Neuronal stem cell (in vitro differentiated cells): Measurements from ENCODE around the gene CREB5.

Experiments
- DNase-seq: peaks from one replicate; pipeline ENCODE4 v3.0.0-alpha.2; 2013; ENCODE audit warnings: low spot score
- H2AFZ ChIP-seq: one replicate; pipeline ENCODE4 v1.6.1; 2013; ENCODE audit warnings: mild to moderate bottlenecking, low read length, inconsistent platforms
- H2AK5ac ChIP-seq: 2 replicates; pipeline ENCODE4 v1.6.1; 2013; ENCODE audit warnings: low read depth, mild to moderate bottlenecking, inconsistent platforms, low read length, moderate library complexity, mixed read lengths
- H2BK120ac ChIP-seq: 2 replicates; pipeline ENCODE4 v1.6.1; 2013; ENCODE audit warnings: low read depth, mild to moderate bottlenecking, inconsistent platforms, low read length, moderate library complexity, mixed read lengths
- H2BK12ac ChIP-seq: one replicate; pipeline ENCODE4 v1.6.1; 2013; ENCODE audit warnings: low read length, inconsistent platforms
- H2BK15ac ChIP-seq: 2 replicates; pipeline ENCODE4 v1.6.1; 2013; ENCODE audit warnings: mild to moderate bottlenecking, low read length, inconsistent platforms, mixed read lengths
- H2BK5ac ChIP-seq: one replicate; pipeline ENCODE4 v1.6.1; 2013; ENCODE audit warnings: inconsistent platforms, mild to moderate bottlenecking, low read length, moderate library complexity
- H3K14ac ChIP-seq: one replicate; pipeline ENCODE4 v1.6.1; 2013; ENCODE audit warnings: low read length, inconsistent platforms
- H3K18ac ChIP-seq: 2 replicates; pipeline ENCODE4 v1.6.1; 2013; ENCODE audit warnings: low read length, inconsistent platforms
- H3K23ac ChIP-seq: 2 replicates; pipeline ENCODE4 v1.6.1; 2013; ENCODE audit warnings: low read depth, mild to moderate bottlenecking, mixed read lengths, low read length, inconsistent platforms; ENCODE audit not compliant: poor library complexity
- H3K27ac ChIP-seq: replicated peaks from 3 replicates; pipeline ENCODE4 v1.5.1; 2013; ENCODE audit warnings: low read length, inconsistent platforms
- H3K27me3 ChIP-seq, 3 experiments: 2 replicates each; pipeline ENCODE4 v1.6.1; 2013; ENCODE audit warnings: low read length in 3 of 3, mild to moderate bottlenecking in 2 of 3, inconsistent platforms in 1 of 3, low read depth in 1 of 3, mixed read lengths in 1 of 3, moderate library complexity in 1 of 3; ENCODE audit not compliant: control insufficient read depth in 3 of 3, insufficient read depth in 3 of 3
- H3K36me3 ChIP-seq, 2 donors: replicated peaks in 1 of 2; 2 replicates each; pipeline ENCODE4 v1.6.1; 2013; ENCODE audit warnings: low read length in 2 of 2; ENCODE audit not compliant: control insufficient read depth in 2 of 2, insufficient read depth in 2 of 2
- H3K4ac ChIP-seq: 2 replicates; pipeline ENCODE4 v1.6.1; 2013; ENCODE audit warnings: inconsistent platforms, mild to moderate bottlenecking, low read length, moderate library complexity
- H3K4me1 ChIP-seq, 2 donors: 1 replicate in 1 of 2; 2 replicates in 1 of 2; pipeline ENCODE4 v1.6.1; 2013; ENCODE audit warnings: low read length in 2 of 2, low read depth in 1 of 2; ENCODE audit not compliant: control insufficient read depth in 2 of 2, insufficient read depth in 1 of 2
- H3K4me2 ChIP-seq: one replicate; pipeline ENCODE4 v1.6.1; 2013; ENCODE audit warnings: mild to moderate bottlenecking, low read length, inconsistent platforms; ENCODE audit not compliant: insufficient read depth, poor library complexity, severe bottlenecking
- H3K4me3 ChIP-seq, 2 donors: 2 replicates each; pipeline ENCODE4 v1.5.1; 2013; ENCODE audit warnings: low read length in 2 of 2, mild to moderate bottlenecking in 2 of 2, inconsistent platforms in 1 of 2, moderate library complexity in 1 of 2
- H3K79me1 ChIP-seq: one replicate; pipeline ENCODE4 v1.6.1; 2013; ENCODE audit warnings: low read depth, mild to moderate bottlenecking, inconsistent platforms, low read length, moderate library complexity
- H3K9ac ChIP-seq: one replicate; pipeline ENCODE4 v1.6.1; 2013; ENCODE audit warnings: mild to moderate bottlenecking, low read depth, low read length, inconsistent platforms; ENCODE audit not compliant: poor library complexity
- H3K9me3 ChIP-seq, 2 donors: replicated peaks in 1 of 2; 2 replicates each; pipeline versions ENCODE3 to v1.6.1; 2013; ENCODE audit warnings: low read length in 2 of 2, mild to moderate bottlenecking in 2 of 2, inconsistent platforms in 1 of 2, low read depth in 1 of 2, mixed read lengths in 1 of 2, moderate library complexity in 1 of 2; ENCODE audit not compliant: control insufficient read depth in 2 of 2, insufficient read depth in 1 of 2
- H4K8ac ChIP-seq: one replicate; pipeline ENCODE4 v1.6.1; 2013; ENCODE audit warnings: low read depth, mild to moderate bottlenecking, inconsistent platforms, low read length, moderate library complexity
- H4K91ac ChIP-seq: one replicate; pipeline ENCODE4 v1.6.1; 2013; ENCODE audit warnings: low read length, low read depth, mild to moderate bottlenecking, inconsistent platforms; ENCODE audit not compliant: poor library complexity
- WGBS, 2 donors: extraction: QIAGEN DNeasy Blood & Tissue Kit; methylation state at CpG; one replicate each; pipeline ENCODE4 v1.1.7; 2013; ENCODE audit warnings: missing lambda C conversion rate in 2 of 2, mixed read lengths in 1 of 2; ENCODE audit not compliant: insufficient read length in 2 of 2, insufficient replicate concordance in 1 of 2; ENCODE audit errors: extremely low coverage in 2 of 2; 5-methylcytosine and 5-hydroxymethylcytosine counted together

Gene CREB5

GRCh38 chr7:28687537-28687936 lies 275.2 kb downstream of the CREB5 start:
- Histone ChIP-seq H3K27ac (peak overlapping the region; percentile 36), H4K91ac (no peak overlapping the region), H3K36me3 (peaks cover 0 to 11% of the 10 kb centered on the region in 2 donors), H2BK12ac (no peak overlapping the region), H3K4me3 (peak overlapping the region in 1 of 2 donors; percentile 46), H2BK15ac (no peak overlapping the region), H3K14ac (no peak overlapping the region), H3K23ac (no peak overlapping the region), H2BK5ac (no peak overlapping the region), H2AFZ (no peak overlapping the region), H2BK120ac (no peak overlapping the region), H3K4me1 (peaks cover 20 to 26% of the 10 kb centered on the region in 2 donors), H3K27me3 (no peaks in the 10 kb centered on the region), H3K18ac (no peak overlapping the region), H3K79me1 (no peaks in the 10 kb centered on the region), H3K9ac (no peak overlapping the region), H3K4me2 (peak overlapping the region; percentile 26), H2AK5ac (no peak overlapping the region), H3K9me3 (no peaks in the 10 kb centered on the region), H4K8ac (no peak overlapping the region), H3K4ac (no peak overlapping the region)
- no CpG with 5 or more reads among the region's 4 CpGs for WGBS, 2 donors
- DNase-seq = no peak

GRCh38 chr7:28688174-28688573 lies 275.9 kb downstream of the CREB5 start:
- Histone ChIP-seq H2BK12ac (no peak overlapping the region), H2AFZ (no peak overlapping the region), H3K4me3 (no peak overlapping the region), H3K18ac (no peak overlapping the region), H2BK5ac (no peak overlapping the region), H3K27me3 (no peaks in the 10 kb centered on the region), H3K9me3 (no peaks in the 10 kb centered on the region), H3K4ac (no peak overlapping the region), H2BK15ac (no peak overlapping the region), H3K4me2 (no peak overlapping the region), H3K9ac (no peak overlapping the region), H2AK5ac (no peak overlapping the region), H3K79me1 (no peaks in the 10 kb centered on the region), H4K8ac (no peak overlapping the region), H3K36me3 (peaks cover 0 to 14% of the 10 kb centered on the region in 2 donors), H3K27ac (no peak overlapping the region), H3K23ac (no peak overlapping the region), H2BK120ac (no peak overlapping the region), H4K91ac (no peak overlapping the region), H3K14ac (no peak overlapping the region), H3K4me1 (peaks cover 19 to 26% of the 10 kb centered on the region in 2 donors)
- WGBS, 2 donors = no CpG with 5 or more reads among the region's 2 CpGs
- DNase-seq = no peak

- H3K4me2 ChIP-seq = no peak overlapping the region
- no peak overlapping the region for H2BK12ac ChIP-seq
- H2BK120ac ChIP-seq = no peak overlapping the region
- H3K36me3 ChIP-seq = peaks cover 0 to 14% of the 10 kb centered on the region in 2 donors
- H2BK15ac ChIP-seq = no peak overlapping the region
- H3K9ac ChIP-seq = no peak overlapping the region
- H4K91ac ChIP-seq = no peak overlapping the region
- no peak overlapping the region for H4K8ac ChIP-seq
- H3K27ac ChIP-seq = no peak overlapping the region
- H2AK5ac ChIP-seq = no peak overlapping the region
- no peak overlapping the region for H3K18ac ChIP-seq
- no peak overlapping the region for H3K4me3 ChIP-seq
- H2BK5ac ChIP-seq = no peak overlapping the region
- no peaks in the 10 kb centered on the region for H3K79me1 ChIP-seq
- H3K4me1 ChIP-seq = peaks cover 19 to 26% of the 10 kb centered on the region in 2 donors
- no peak overlapping the region for H2AFZ ChIP-seq
- no peak overlapping the region for H3K14ac ChIP-seq
- no peak overlapping the region for H3K4ac ChIP-seq
- no peaks in the 10 kb centered on the region for H3K9me3 ChIP-seq
- no CpG with 5 or more reads among the region's 5 CpGs for WGBS, 2 donors
- no peak overlapping the region for H3K23ac ChIP-seq
- H3K27me3 ChIP-seq = no peaks in the 10 kb centered on the region
- no peak for DNase-seq
These were observed 276.3 kb downstream of the CREB5 start for GRCh38 chr7:28688651-28689050.

- H3K4me2 ChIP-seq = no peak overlapping the region
- H4K91ac ChIP-seq = no peak overlapping the region
- H3K9me3 ChIP-seq = no peaks in the 10 kb centered on the region
- H3K27ac ChIP-seq = peak overlapping the region; percentile 93
- H3K23ac ChIP-seq = no peak overlapping the region
- peak overlapping the region; percentile 90 for H3K18ac ChIP-seq
- no peak overlapping the region for H2BK15ac ChIP-seq
- H4K8ac ChIP-seq = no peak overlapping the region
- peaks cover 0 to 9% of the 10 kb centered on the region in 2 donors for H3K36me3 ChIP-seq
- no peak overlapping the region for H2BK5ac ChIP-seq
- no peaks in the 10 kb centered on the region for H3K27me3 ChIP-seq
- H2AK5ac ChIP-seq = peak overlapping the region; percentile 31
- no peaks in the 10 kb centered on the region for H3K79me1 ChIP-seq
- H2BK12ac ChIP-seq = no peak overlapping the region
- WGBS, 2 donors = no CpG with 5 or more reads among the region's 5 CpGs
- no peak overlapping the region for H3K4me3 ChIP-seq
- H3K4me1 ChIP-seq = peaks cover 16% of the 10 kb centered on the region in 2 donors
- no peak overlapping the region for H3K9ac ChIP-seq
- no peak overlapping the region for H3K14ac ChIP-seq
- peak overlapping the region; percentile 18 for H2AFZ ChIP-seq
- H3K4ac ChIP-seq = no peak overlapping the region
- no peak overlapping the region for H2BK120ac ChIP-seq
- DNase-seq = peak; percentile 62
These were observed 283.3 kb downstream of the CREB5 start for GRCh38 chr7:28695300-28696295.
